Fibroblast of lung (primary cell): ENCODE data around the gene GRID1. TPM values are rescaled to one million over a fixed set of nuclear protein-coding genes. Genes with fewer than 3 reads are reported as not detected.

ENCODE experiments used
- DNase-seq, 2 donors: peaks; one replicate each; pipeline versions ENCODE4 v3.0.0 to v3.0.0-alpha.2; 2010; ENCODE audit warnings: low read depth in 2 of 2
- H2AFZ ChIP-seq: 2 replicates; pipeline ENCODE4 v1.5.1; 2012; ENCODE audit warnings: low read length, control low read depth, inconsistent platforms
- H3K27ac ChIP-seq: 2 replicates; pipeline ENCODE4 v1.5.1; 2011; ENCODE audit warnings: low read length, control low read depth; ENCODE audit not compliant: insufficient read depth
- H3K27me3 ChIP-seq: 2 replicates; pipeline ENCODE4 v1.5.1; 2011; ENCODE audit warnings: mild to moderate bottlenecking, low read length; ENCODE audit not compliant: control insufficient read depth, insufficient read depth
- H3K36me3 ChIP-seq: 2 replicates; pipeline ENCODE4 v1.5.1; 2011; ENCODE audit warnings: low read length; ENCODE audit not compliant: control insufficient read depth, insufficient read depth
- H3K4me1 ChIP-seq: 2 replicates; pipeline ENCODE4 v1.5.1; 2011; ENCODE audit warnings: low read length; ENCODE audit not compliant: control insufficient read depth, insufficient read depth; ENCODE audit errors: extremely low read depth
- H3K4me2 ChIP-seq: 2 replicates; pipeline ENCODE4 v1.5.1; 2011; ENCODE audit warnings: low read length, control low read depth; ENCODE audit not compliant: insufficient read depth; ENCODE audit errors: extremely low read depth
- H3K4me3 ChIP-seq, 4 experiments: fragments of 200-600 bp in 1 of 4; sonication (generic) in 1 of 4; replicated peaks in 1 of 4; 2 replicates each; pipeline ENCODE4 v1.5.1; 2011 to 2016; ENCODE audit warnings: low read length in 4 of 4, low read depth in 3 of 4, mild to moderate bottlenecking in 3 of 4, control low read depth in 2 of 4, inconsistent platforms in 1 of 4, mixed read lengths in 1 of 4; ENCODE audit not compliant: insufficient read depth in 1 of 4; ENCODE audit errors: control extremely low read depth in 1 of 4
- H3K79me2 ChIP-seq: 2 replicates; pipeline ENCODE4 v1.5.1; 2012; ENCODE audit warnings: mild to moderate bottlenecking, low read length, inconsistent platforms; ENCODE audit not compliant: control insufficient read depth, insufficient read depth
- H3K9ac ChIP-seq: 2 replicates; pipeline ENCODE4 v1.5.1; 2011; ENCODE audit warnings: mild to moderate bottlenecking, low read length, control low read depth; ENCODE audit not compliant: insufficient read depth
- H3K9me3 ChIP-seq: 2 replicates; pipeline ENCODE4 v1.5.1; 2012; ENCODE audit warnings: low read depth, low read length; ENCODE audit not compliant: control insufficient read depth, insufficient read depth
- H4K20me1 ChIP-seq: 2 replicates; pipeline ENCODE4 v1.5.1; 2011; ENCODE audit warnings: low read length; ENCODE audit not compliant: control insufficient read depth, insufficient read depth; ENCODE audit errors: extremely low read depth
- CTCF ChIP-seq, 2 donors: IDR thresholded peaks in 1 of 2; conservative IDR thresholded peaks in 1 of 2; 1 replicate in 1 of 2; 2 replicates in 1 of 2; pipeline ENCODE4 v1.5.1; 2011 to 2012; ENCODE audit warnings: low read length in 2 of 2, control low read depth in 1 of 2, inconsistent platforms in 1 of 2, low read depth in 1 of 2, mild to moderate bottlenecking in 1 of 2
- EZH2 ChIP-seq: IDR thresholded peaks from 2 replicates; pipeline ENCODE4 v1.5.1; 2012; ENCODE audit warnings: low read length, control low read depth, mild to moderate bottlenecking; ENCODE audit errors: missing control alignments
- polyA plus RNA-seq, 2 donors: library from polyadenylated mRNA; depleted of rRNA in 1 of 2; stranded (reverse) in 1 of 2; unstranded in 1 of 2; fragments of >200 nt; gene quantifications; 2 replicates each; pipeline ENCODE4 v1.2.1, GENCODE V29; 2011 to 2012; ENCODE audit warnings: missing spikeins in 1 of 2
- total RNA-seq: library from RNA; depleted of rRNA; stranded (reverse); fragments of >200 nt; gene quantifications from 2 replicates; pipeline ENCODE4 v1.2.1, GENCODE V29; 2014

The GRID1 gene
- total and polyA plus RNA-seq, 2 donors (not counting 1 experiment from before 2014, with no cell fraction given): 0.03 to 0.33 TPM

- no peaks in the 10 kb centered on the region for H3K4me1 ChIP-seq
- no peaks in the 10 kb centered on the region for H4K20me1 ChIP-seq
- no peaks in the 10 kb centered on the region for H3K27me3 ChIP-seq
- H3K4me2 ChIP-seq: no peak overlapping the region
- no peaks in the 10 kb centered on the region for H3K36me3 ChIP-seq
- H3K4me3 ChIP-seq: no peak overlapping the region
- no peak overlapping the region for H3K27ac ChIP-seq
- TF ChIP-seq CTCF (conservative IDR thresholded peaks at IDR 0.05 in 1 of 2, IDR thresholded peaks at IDR 0.05 in 1 of 2; ENCODE audit: low read depth in 1 of 2, low read length in 2 of 2) (no peak), EZH2 (no peak)
- H3K9ac ChIP-seq: no peak overlapping the region
- no peaks in the 10 kb centered on the region for H3K79me2 ChIP-seq
- no peak for DNase-seq
- H2AFZ ChIP-seq: no peak overlapping the region
- no peaks in the 10 kb centered on the region for H3K9me3 ChIP-seq
Measured at GRCh38 chr10:86064219-86064618, 302.4 kb downstream of the GRID1 start.

- H4K20me1 ChIP-seq: no peaks in the 10 kb centered on the region
- no peak for TF ChIP-seq CTCF (conservative IDR thresholded peaks at IDR 0.05 in 1 of 2, IDR thresholded peaks at IDR 0.05 in 1 of 2; ENCODE audit: low read depth in 1 of 2, low read length in 2 of 2)
- no peak for TF ChIP-seq EZH2
Measured at GRCh38 chr10:86063341-86063740, 303.3 kb downstream of the GRID1 start.

GRCh38 chr10:86062647-86063145, 303.9 kb downstream of the GRID1 start:
- H4K20me1 ChIP-seq: no peaks in the 10 kb centered on the region
- no peak for DNase-seq
- no peaks in the 10 kb centered on the region for H3K36me3 ChIP-seq
- no peaks in the 10 kb centered on the region for H3K4me1 ChIP-seq
- H3K27me3 ChIP-seq: no peaks in the 10 kb centered on the region
- H3K27ac ChIP-seq: no peak overlapping the region
- H3K4me2 ChIP-seq: no peak overlapping the region
- TF ChIP-seq CTCF (conservative IDR thresholded peaks at IDR 0.05 in 1 of 2, IDR thresholded peaks at IDR 0.05 in 1 of 2; ENCODE audit: low read depth in 1 of 2, low read length in 2 of 2) (no peak), EZH2 (no peak)
- H2AFZ ChIP-seq: no peak overlapping the region
- H3K4me3 ChIP-seq: no peak overlapping the region
- H3K9ac ChIP-seq: no peak overlapping the region
- H3K9me3 ChIP-seq: no peaks in the 10 kb centered on the region
- H3K79me2 ChIP-seq: no peaks in the 10 kb centered on the region

More at GRCh38 chr10:86063341-86063740, 303.3 kb downstream of the GRID1 start:
- Histone ChIP-seq H3K4me3 (no peak overlapping the region), H3K79me2 (no peaks in the 10 kb centered on the region), H3K27ac (no peak overlapping the region), H3K4me1 (no peaks in the 10 kb centered on the region), H3K36me3 (no peaks in the 10 kb centered on the region), H3K4me2 (no peak overlapping the region), H3K27me3 (no peaks in the 10 kb centered on the region), H2AFZ (no peak overlapping the region), H3K9me3 (no peaks in the 10 kb centered on the region), H3K9ac (no peak overlapping the region)
- DNase-seq: no peak
